ENCODE results near the gene NUP50. TPM values are rescaled to one million over a fixed set of nuclear protein-coding genes. Genes with fewer than 3 reads are reported as not detected.
A peak's percentile ranks its signal among the peaks of the same experiment; 100 is the strongest.

Gene NUP50
- total RNA-seq, 2 experiments from 2014 or later = 123 to 133 TPM

GRCh38 chr22:45181766-45182165 lies 18.0 kb downstream of the NUP50 start:
- no peak for DNase-seq
- intact Hi-C loops (cut with micrococcal nuclease) = no loop called here
- Mint-ChIP-seq H3K36me3 (ENCODE audit: low read depth) (peaks cover 79% of the 10 kb centered on the region), H3K4me1 (ENCODE audit: low read depth) (peaks cover 53% of the 10 kb centered on the region), H3K4me3 (no peak overlapping the region), H3K27ac (peak overlapping the region; percentile 79), H3K27me3 (no peaks in the 10 kb centered on the region), H3K9me3 (no peaks in the 10 kb centered on the region)
- TF ChIP-seq CTCF (IDR thresholded peaks at IDR 0.05) = no peak
- CTCF ChIA-PET = no interaction called here
- ATAC-seq = no peak
- POLR2A ChIA-PET = no interaction called here

GRCh38 chr22:45183974-45184373 lies 20.2 kb downstream of the NUP50 start:
- H3K9me3 Mint-ChIP-seq = no peaks in the 10 kb centered on the region
- ChIA-PET CTCF (interaction anchor here (1.6 kb wide), 1 partner anchor 25 kb away, joined by 4 read pairs; no protein-coding TSS in a partner anchor), POLR2A (interaction anchor here (1.3 kb wide), 1 partner anchor 9 kb away, joined by 3 read pairs; no protein-coding TSS in a partner anchor)
- H3K4me3 Mint-ChIP-seq = no peak overlapping the region
- no peak for ATAC-seq
- H3K27me3 Mint-ChIP-seq = no peaks in the 10 kb centered on the region
- peaks cover 43% of the 10 kb centered on the region for H3K4me1 Mint-ChIP-seq (ENCODE audit: low read depth)
- no peak for DNase-seq
- no peak for TF ChIP-seq CTCF (IDR thresholded peaks at IDR 0.05)
- peaks cover 70% of the 10 kb centered on the region for H3K36me3 Mint-ChIP-seq (ENCODE audit: low read depth)
- no peak overlapping the region for H3K27ac Mint-ChIP-seq
- intact Hi-C loops (cut with micrococcal nuclease) = no loop called here

GRCh38 chr22:45185718-45186514 lies 22.2 kb downstream of the NUP50 start:
- no peak for TF ChIP-seq CTCF (IDR thresholded peaks at IDR 0.05)
- peak overlapping the region; percentile 78 for H3K27ac Mint-ChIP-seq
- no peaks in the 10 kb centered on the region for H3K9me3 Mint-ChIP-seq
- ChIA-PET CTCF (interaction anchor here (1.2 kb wide), 1 partner anchor 34 kb away, joined by 3 read pairs; no protein-coding TSS in a partner anchor), POLR2A (interaction anchor here (0.9 kb wide), 1 partner anchor 10 kb away, joined by 3 read pairs; no protein-coding TSS in a partner anchor)
- H3K4me3 Mint-ChIP-seq = no peak overlapping the region
- H3K36me3 Mint-ChIP-seq (ENCODE audit: low read depth) = peaks cover 55% of the 10 kb centered on the region
- no peaks in the 10 kb centered on the region for H3K27me3 Mint-ChIP-seq
- DNase-seq (peak; percentile 43), ATAC-seq (peak; percentile 86)
- peaks cover 27% of the 10 kb centered on the region for H3K4me1 Mint-ChIP-seq (ENCODE audit: low read depth)
- intact Hi-C loops (cut with micrococcal nuclease) = no loop called here

DNA sequence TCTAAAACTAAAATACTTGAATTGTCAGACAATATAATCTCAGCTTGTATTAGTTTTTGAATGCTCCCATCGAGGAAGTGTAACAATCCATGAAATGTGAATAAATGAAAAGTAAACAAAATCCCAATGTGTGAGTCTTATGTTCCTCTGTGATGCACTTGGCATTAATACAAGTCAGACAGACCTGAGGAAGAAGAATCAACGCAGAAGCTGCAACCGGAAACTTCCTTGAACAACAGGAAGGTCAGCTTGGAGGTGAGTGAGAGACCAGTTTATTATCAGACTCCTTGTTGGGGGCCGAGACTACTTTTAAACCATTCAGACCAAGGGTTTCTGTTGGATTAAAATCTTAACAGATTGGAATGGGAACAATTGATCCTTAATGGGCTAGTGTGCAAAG lies 24.2 kb downstream of the NUP50 start:
- Mint-ChIP-seq H3K27ac (no peak overlapping the region), H3K4me1 (ENCODE audit: low read depth) (peaks cover 17% of the 10 kb centered on the region), H3K27me3 (no peaks in the 10 kb centered on the region), H3K4me3 (no peak overlapping the region), H3K9me3 (no peaks in the 10 kb centered on the region), H3K36me3 (ENCODE audit: low read depth) (peaks cover 43% of the 10 kb centered on the region)
- TF ChIP-seq CTCF (IDR thresholded peaks at IDR 0.05) = no peak
- intact Hi-C loops (cut with micrococcal nuclease) = no loop called here
- ChIA-PET CTCF (no interaction called here), POLR2A (interaction anchor here (0.5 to 1.9 kb wide), 2 partner anchors 21 to 58 kb away, joined by 3 to 4 read pairs; no protein-coding TSS in a partner anchor)
- ATAC-seq = no peak
- DNase-seq = no peak

- intact Hi-C loops (cut with micrococcal nuclease) = no loop called here
- CTCF ChIA-PET = no interaction called here
- no peak for DNase-seq
- no peak overlapping the region for H3K27ac Mint-ChIP-seq
- no peaks in the 10 kb centered on the region for H3K27me3 Mint-ChIP-seq
- H3K9me3 Mint-ChIP-seq = no peaks in the 10 kb centered on the region
- H3K4me3 Mint-ChIP-seq = no peak overlapping the region
- no peak for TF ChIP-seq CTCF (IDR thresholded peaks at IDR 0.05)
- H3K4me1 Mint-ChIP-seq (ENCODE audit: low read depth) = peaks cover 17% of the 10 kb centered on the region
- POLR2A ChIA-PET = interaction anchor here (1.0 to 1.9 kb wide), 2 partner anchors 10 to 59 kb away, joined by 4 read pairs; no protein-coding TSS in a partner anchor
- no peak for ATAC-seq
- peaks cover 36% of the 10 kb centered on the region for H3K36me3 Mint-ChIP-seq (ENCODE audit: low read depth)
Observed at GRCh38 chr22:45188779-45189178, 25.1 kb downstream of the NUP50 start.
